HG03060 (cell line): ENCODE results near the gene MAPKAP1.
"Not testable (repeated sequence)": the region's sequence is repeated elsewhere in the genome, so short reads cannot be mapped to it uniquely, and the experiment has no call there.

Experiments used
- ATAC-seq: cut with Tn5 transposase; IDR thresholded peaks from one replicate; pipeline ENCODE4 v1.9.1; 2021; ENCODE audit warnings: low read depth, moderate number of reproducible peaks; ENCODE audit not compliant: unreplicated experiment

The MAPKAP1 gene

GRCh38 chr9:125404733-125405132, 302.3 kb downstream of the MAPKAP1 start:
- no peak for ATAC-seq

- no peak for ATAC-seq
Measured at GRCh38 chr9:125400725-125401716, 306.0 kb downstream of the MAPKAP1 start.

- ATAC-seq: not testable (repeated sequence)
Measured at GRCh38 chr9:125400232-125400631, 306.8 kb downstream of the MAPKAP1 start.

GRCh38 chr9:125399666-125400065, 307.3 kb downstream of the MAPKAP1 start:
- no peak for ATAC-seq

- no peak for ATAC-seq
Measured at GRCh38 chr9:125399165-125399564, 307.8 kb downstream of the MAPKAP1 start.

- ATAC-seq: no peak
Measured at GRCh38 chr9:125398243-125398642, 308.8 kb downstream of the MAPKAP1 start.

GRCh38 chr9:125397736-125398135, 309.3 kb downstream of the MAPKAP1 start:
- no peak for ATAC-seq

GRCh38 chr9:125396799-125397198, 310.2 kb downstream of the MAPKAP1 start:
- no peak for ATAC-seq

GRCh38 chr9:125393426-125393825, 313.6 kb downstream of the MAPKAP1 start:
- ATAC-seq: no peak

- no peak for ATAC-seq
Measured at GRCh38 chr9:125391704-125392103, 315.3 kb downstream of the MAPKAP1 start.

GRCh38 chr9:125388978-125389377, 318.0 kb downstream of the MAPKAP1 start:
- no peak for ATAC-seq

- ATAC-seq: no peak
Measured at GRCh38 chr9:125387861-125388524, 319.0 kb downstream of the MAPKAP1 start.
